ENCODE measurements around the gene CAPZA1. TPM values are rescaled to one million over a fixed set of nuclear protein-coding genes. Genes with fewer than 3 reads are reported as not detected.
"Not testable (repeated sequence)": the region's sequence is repeated elsewhere in the genome, so short reads cannot be mapped to it uniquely, and the experiment has no call there.

Gene CAPZA1
- total RNA-seq, 1 donor from 2014 or later = 129 TPM

- no peaks in the 10 kb centered on the region for H3K27me3 Mint-ChIP-seq (ENCODE audit: unreplicated experiment)
- H3K36me3 Mint-ChIP-seq (ENCODE audit: unreplicated experiment) = peaks cover 4% of the 10 kb centered on the region
- H3K4me3 Mint-ChIP-seq (ENCODE audit: unreplicated experiment) = peak within 1 kb of the TSS; percentile 99
- DNase-seq (ENCODE audit: extremely low spot score, unreplicated experiment) = peak; percentile 88
- peak within 1 kb of the TSS; percentile 100 for H3K27ac Mint-ChIP-seq (ENCODE audit: unreplicated experiment)
- TF ChIP-seq CTCF (IDR thresholded peaks at IDR 0.05) = no peak
- H3K4me1 Mint-ChIP-seq (ENCODE audit: unreplicated experiment) = peaks cover 43% of the 10 kb centered on the region
- no peaks in the 10 kb centered on the region for H3K9me3 Mint-ChIP-seq (ENCODE audit: unreplicated experiment)
Measured at GRCh38 chr1:112618721-112619517, 713 bp upstream of the CAPZA1 start, which contains the start of gene ST7L. Gene ST7L, minus strand, starts transcription at chr1:112619141. Its CDS starts 28 bp downstream, at chr1:112619113.

GRCh38 chr1:112620377-112620695, 704 bp downstream of the CAPZA1 start:
- Mint-ChIP-seq H3K4me1 (ENCODE audit: unreplicated experiment) (peaks cover 50% of the 10 kb centered on the region), H3K27ac (ENCODE audit: unreplicated experiment) (peak overlapping the region; percentile 100), H3K27me3 (ENCODE audit: unreplicated experiment) (no peaks in the 10 kb centered on the region), H3K36me3 (ENCODE audit: unreplicated experiment) (peaks cover 7% of the 10 kb centered on the region), H3K4me3 (ENCODE audit: unreplicated experiment) (peak overlapping the region; percentile 99), H3K9me3 (ENCODE audit: unreplicated experiment) (no peaks in the 10 kb centered on the region)
- no peak for DNase-seq (ENCODE audit: extremely low spot score, unreplicated experiment)
- TF ChIP-seq CTCF (IDR thresholded peaks at IDR 0.05) = no peak

GRCh38 chr1:112624493-112624892, 4.9 kb downstream of the CAPZA1 start:
- H3K27me3 Mint-ChIP-seq (ENCODE audit: unreplicated experiment); DNase-seq (ENCODE audit: extremely low spot score, unreplicated experiment); H3K4me3 Mint-ChIP-seq (ENCODE audit: unreplicated experiment); H3K9me3 Mint-ChIP-seq (ENCODE audit: unreplicated experiment): not testable (repeated sequence)
- Mint-ChIP-seq H3K4me1 (ENCODE audit: unreplicated experiment) (peaks cover 63% of the 10 kb centered on the region), H3K36me3 (ENCODE audit: unreplicated experiment) (peaks cover 15% of the 10 kb centered on the region), H3K27ac (ENCODE audit: unreplicated experiment) (peak overlapping the region; percentile 47)

- DNase-seq (ENCODE audit: extremely low spot score, unreplicated experiment) = no peak
- Mint-ChIP-seq H3K9me3 (ENCODE audit: unreplicated experiment) (no peaks in the 10 kb centered on the region), H3K27me3 (ENCODE audit: unreplicated experiment) (no peaks in the 10 kb centered on the region), H3K27ac (ENCODE audit: unreplicated experiment) (peak overlapping the region; percentile 16), H3K4me3 (ENCODE audit: unreplicated experiment) (no peak overlapping the region), H3K4me1 (ENCODE audit: unreplicated experiment) (peaks cover 60% of the 10 kb centered on the region), H3K36me3 (ENCODE audit: unreplicated experiment) (peaks cover 15% of the 10 kb centered on the region)
- no peak for TF ChIP-seq CTCF (IDR thresholded peaks at IDR 0.05)
Measured at GRCh38 chr1:112625696-112626095, 6.1 kb downstream of the CAPZA1 start.

- TF ChIP-seq CTCF (IDR thresholded peaks at IDR 0.05) = no peak
- Mint-ChIP-seq H3K4me3 (ENCODE audit: unreplicated experiment) (no peak overlapping the region), H3K27ac (ENCODE audit: unreplicated experiment) (no peak overlapping the region), H3K4me1 (ENCODE audit: unreplicated experiment) (peaks cover 56% of the 10 kb centered on the region), H3K27me3 (ENCODE audit: unreplicated experiment) (no peaks in the 10 kb centered on the region), H3K36me3 (ENCODE audit: unreplicated experiment) (peaks cover 15% of the 10 kb centered on the region), H3K9me3 (ENCODE audit: unreplicated experiment) (no peaks in the 10 kb centered on the region)
- no peak for DNase-seq (ENCODE audit: extremely low spot score, unreplicated experiment)
Measured at GRCh38 chr1:112626193-112626592, 6.6 kb downstream of the CAPZA1 start.
